ENCODE results near the gene KDM2B.

KDM2B gene

DNA sequence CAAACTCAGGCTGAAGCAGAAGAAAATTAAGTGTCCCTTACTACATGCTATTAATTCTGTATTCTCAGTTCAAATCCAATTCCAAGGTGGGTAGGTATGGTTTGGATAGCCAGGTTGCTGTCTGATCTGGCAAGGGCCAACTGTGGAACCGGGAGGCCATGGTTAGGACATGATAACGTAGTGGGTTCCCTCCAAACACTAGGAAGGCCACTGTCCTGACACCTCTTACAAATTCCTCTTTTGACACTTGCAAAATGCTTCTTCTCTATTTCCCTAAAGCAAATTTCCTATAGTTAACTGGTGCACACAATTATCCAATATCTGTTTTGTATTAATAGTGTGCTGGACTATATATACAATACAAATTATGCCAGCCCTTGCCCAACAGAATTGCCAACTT, 110.1 kb downstream of the KDM2B start:
- H3K4me3 ChIP-seq (ENCODE audit: low read depth, low read length) = no peak overlapping the region
- no peak for DNase-seq (ENCODE audit: low read depth)
- TF ChIP-seq, protein P1, sequence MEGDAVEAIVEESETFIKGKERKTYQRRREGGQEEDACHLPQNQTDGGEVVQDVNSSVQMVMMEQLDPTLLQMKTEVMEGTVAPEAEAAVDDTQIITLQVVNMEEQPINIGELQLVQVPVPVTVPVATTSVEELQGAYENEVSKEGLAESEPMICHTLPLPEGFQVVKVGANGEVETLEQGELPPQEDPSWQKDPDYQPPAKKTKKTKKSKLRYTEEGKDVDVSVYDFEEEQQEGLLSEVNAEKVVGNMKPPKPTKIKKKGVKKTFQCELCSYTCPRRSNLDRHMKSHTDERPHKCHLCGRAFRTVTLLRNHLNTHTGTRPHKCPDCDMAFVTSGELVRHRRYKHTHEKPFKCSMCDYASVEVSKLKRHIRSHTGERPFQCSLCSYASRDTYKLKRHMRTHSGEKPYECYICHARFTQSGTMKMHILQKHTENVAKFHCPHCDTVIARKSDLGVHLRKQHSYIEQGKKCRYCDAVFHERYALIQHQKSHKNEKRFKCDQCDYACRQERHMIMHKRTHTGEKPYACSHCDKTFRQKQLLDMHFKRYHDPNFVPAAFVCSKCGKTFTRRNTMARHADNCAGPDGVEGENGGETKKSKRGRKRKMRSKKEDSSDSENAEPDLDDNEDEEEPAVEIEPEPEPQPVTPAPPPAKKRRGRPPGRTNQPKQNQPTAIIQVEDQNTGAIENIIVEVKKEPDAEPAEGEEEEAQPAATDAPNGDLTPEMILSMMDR (IDR thresholded peaks at IDR 0.05; ENCODE audit: low read depth, low read length, missing control alignments) = no peak

DNA sequence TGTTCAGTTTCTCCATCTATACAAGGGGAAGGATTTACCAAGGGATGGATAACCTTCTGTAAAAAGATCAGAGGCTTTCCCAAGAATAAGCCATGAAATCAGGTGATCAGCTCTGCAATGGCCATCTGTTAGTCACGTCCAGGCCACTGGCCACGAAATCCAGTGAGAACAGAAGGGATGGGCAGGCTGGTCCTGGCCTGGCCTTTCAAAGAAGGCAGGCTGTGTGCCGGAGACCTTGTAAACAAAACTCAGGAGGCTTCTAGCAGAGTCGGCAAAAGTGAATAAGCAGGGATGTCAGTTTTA, 112.4 kb downstream of the KDM2B start:
- TF ChIP-seq, protein P1 (IDR thresholded peaks at IDR 0.05; ENCODE audit: low read depth, low read length, missing control alignments) = no peak
- no peak for DNase-seq (ENCODE audit: low read depth)
- H3K4me3 ChIP-seq (ENCODE audit: low read depth, low read length) = no peak overlapping the region

DNA sequence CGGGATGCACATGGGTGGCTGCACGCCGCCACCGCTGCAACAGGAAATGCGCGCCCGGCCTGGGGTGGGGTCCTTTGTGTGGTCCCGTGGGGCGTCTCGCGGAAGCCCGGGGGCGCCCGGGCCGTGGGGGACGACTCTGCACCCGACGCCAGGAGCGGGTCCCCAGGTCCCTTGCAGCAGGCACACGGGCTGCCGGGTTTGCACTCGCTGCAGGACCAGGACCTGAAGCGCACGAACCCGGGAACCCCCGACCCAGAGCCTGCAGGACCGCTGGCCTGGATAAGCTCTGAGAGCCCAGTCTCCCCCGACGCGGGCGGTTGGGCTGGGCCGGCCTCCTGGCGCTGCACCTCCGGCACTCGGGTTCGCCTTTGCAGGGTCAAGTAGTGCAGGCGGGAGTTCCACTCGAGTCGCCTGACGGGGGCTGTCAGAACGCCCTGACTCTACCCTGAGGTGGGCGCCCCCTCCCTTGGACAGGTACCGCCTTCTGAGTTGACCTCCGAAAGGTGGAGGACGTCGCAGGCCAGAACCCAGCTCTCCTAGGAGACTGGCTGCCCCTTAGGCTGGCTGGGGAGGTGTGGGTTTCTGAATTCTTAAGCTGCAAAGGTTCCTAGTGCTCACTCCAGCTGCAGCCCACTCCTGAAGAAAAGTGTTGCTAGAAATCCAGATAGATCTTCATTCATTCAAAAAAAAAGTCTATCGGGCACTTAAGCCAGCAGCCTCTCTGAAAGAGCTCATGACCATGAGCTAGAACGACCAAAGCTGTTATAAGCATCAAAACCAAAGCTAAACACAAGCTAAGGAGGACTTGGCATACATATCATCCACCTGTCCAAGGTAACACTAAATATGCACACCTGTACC, 113.0 kb downstream of the KDM2B start:
- no peak for DNase-seq (ENCODE audit: low read depth)
- H3K4me3 ChIP-seq (ENCODE audit: low read depth, low read length) = peak overlapping the region; percentile 60
- TF ChIP-seq, protein P1 (IDR thresholded peaks at IDR 0.05; ENCODE audit: low read depth, low read length, missing control alignments) = no peak

DNA sequence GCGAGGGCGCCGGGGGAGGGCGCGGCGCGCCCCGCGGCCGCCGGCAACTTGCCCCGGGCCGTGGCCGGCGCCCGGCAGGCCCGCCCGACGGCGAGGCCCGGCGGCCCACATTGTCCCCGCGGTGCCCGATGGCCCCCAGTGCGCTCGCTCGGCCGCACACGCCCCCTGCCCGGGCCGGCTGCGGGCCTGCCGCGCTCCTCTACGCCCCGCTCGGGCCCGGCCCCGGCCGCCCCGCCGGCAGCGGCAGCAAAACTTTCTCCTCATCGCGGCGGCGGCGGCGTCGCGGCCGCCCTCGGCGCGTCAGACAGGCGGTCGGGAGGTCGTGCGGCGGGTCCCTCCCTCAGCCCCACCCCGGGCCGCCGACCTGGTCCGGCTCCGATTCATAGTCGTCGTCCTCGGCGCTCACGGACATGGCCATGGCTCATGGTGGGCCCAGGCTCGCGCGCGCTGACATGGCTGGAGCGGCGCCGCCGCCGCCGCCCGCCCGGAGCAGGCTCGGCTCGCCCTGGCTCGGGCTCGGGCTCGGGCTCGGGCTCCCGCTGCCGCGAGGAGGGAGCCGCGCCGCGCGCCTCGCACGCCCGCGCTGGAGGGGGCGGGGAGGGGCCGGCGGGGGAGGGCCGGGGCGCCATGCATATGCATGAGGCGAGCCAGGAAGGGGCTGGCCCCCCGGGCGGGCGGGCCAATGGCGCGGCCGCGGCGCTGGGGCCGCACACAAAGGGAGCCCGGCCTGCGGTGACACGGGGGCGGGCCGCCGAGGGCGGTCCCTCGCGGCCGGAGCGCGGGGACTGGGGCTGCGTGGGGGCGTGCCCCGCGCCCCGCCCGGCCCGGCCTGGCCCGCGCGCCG, 113.8 kb downstream of the KDM2B start:
- H3K4me3 ChIP-seq (ENCODE audit: low read depth, low read length) = peak overlapping the region; percentile 69
- TF ChIP-seq, protein P1 (IDR thresholded peaks at IDR 0.05; ENCODE audit: low read depth, low read length, missing control alignments) = no peak
- peak; percentile 46 for DNase-seq (ENCODE audit: low read depth)

DNA sequence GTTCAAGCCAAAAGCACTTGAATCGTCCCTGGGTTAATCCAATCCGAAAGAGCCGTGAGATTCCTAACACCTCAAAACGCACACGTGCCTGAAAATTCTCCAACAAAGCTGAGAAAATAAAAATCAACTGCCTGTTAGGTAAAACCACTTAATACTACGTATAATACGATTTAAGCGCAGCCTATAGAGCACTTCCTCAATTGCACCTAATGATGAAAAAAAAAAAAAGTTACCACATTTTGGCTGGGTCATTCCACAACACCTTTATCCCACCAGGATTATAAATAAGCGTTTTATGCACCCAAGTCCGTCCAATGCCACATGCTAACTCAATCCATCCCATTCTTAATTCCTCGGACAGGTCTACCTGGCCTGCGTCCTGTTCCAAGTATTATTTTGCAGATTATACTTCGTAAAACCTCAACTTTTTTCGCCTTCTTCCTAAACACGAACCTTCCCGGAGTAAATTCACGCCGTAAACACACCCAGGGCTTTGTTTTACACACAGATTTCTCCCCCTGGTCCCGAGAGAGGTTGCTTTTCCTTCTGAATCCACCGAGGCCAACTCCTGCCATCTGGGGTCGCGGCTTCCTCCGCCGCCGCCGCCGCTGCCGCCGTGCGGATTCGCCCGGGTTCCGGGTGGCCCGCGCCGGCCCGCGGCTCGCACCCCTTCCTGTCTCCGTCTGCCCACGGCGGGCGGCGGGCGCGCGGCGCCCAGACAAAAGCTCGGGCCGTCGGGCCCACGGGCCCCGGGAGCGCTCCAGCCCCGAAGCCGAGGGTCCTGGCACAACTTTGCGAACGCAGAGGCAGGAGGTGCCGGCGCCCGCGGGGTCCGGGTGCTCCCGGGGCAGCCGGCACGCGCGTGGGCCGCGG, 114.7 kb downstream of the KDM2B start:
- TF ChIP-seq, protein P1 (IDR thresholded peaks at IDR 0.05; ENCODE audit: low read depth, low read length, missing control alignments) = no peak
- no peak for DNase-seq (ENCODE audit: low read depth)
- peak overlapping the region; percentile 69 for H3K4me3 ChIP-seq (ENCODE audit: low read depth, low read length)

DNA sequence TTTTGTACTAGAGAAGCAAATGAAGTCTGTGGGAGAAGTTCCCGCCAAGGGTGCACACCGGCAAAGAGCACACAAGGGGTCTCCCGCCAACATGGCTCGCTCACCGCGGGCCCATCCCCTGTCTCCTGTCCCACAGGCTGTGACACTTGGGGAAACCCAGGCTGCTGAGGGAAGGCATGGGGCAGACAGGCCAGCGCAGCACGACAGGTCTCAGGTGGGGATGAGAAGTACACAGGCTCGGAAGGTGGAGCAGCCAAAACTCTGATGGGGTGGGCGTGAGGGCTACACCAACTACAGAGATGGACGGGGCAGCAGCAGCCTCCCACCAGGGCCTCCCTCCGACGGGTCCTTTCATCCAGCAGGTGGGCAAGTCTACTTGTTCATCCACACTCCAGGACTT, 116.5 kb downstream of the KDM2B start:
- DNase-seq (ENCODE audit: low read depth) = no peak
- TF ChIP-seq, protein P1 (IDR thresholded peaks at IDR 0.05; ENCODE audit: low read depth, low read length, missing control alignments) = no peak
- H3K4me3 ChIP-seq (ENCODE audit: low read depth, low read length) = no peak overlapping the region

All from GM12864 (cell line).